Sigmoid colon (tissue), 4 donors: ENCODE data around the gene KCNMB2.

Source experiments
- EP300 ChIP-seq, 4 donors: sonication (generic); formaldehyde crosslinking; IDR thresholded peaks; one replicate each; pipeline ENCODE4 v1.6.1; 2017; ENCODE audit warnings: antibody characterized with exemption in 4 of 4
- TF ChIP-seq, protein P1 (sequence below), 4 experiments: fragments of 450-650 bp in 3 of 4; fragments of 200-600 bp in 1 of 4; IDR thresholded peaks; one replicate each; pipeline ENCODE4 v1.5.1; 2016 to 2019; ENCODE audit warnings: antibody characterized with exemption in 4 of 4, mild to moderate bottlenecking in 3 of 4, moderate library complexity in 2 of 4

DNA sequence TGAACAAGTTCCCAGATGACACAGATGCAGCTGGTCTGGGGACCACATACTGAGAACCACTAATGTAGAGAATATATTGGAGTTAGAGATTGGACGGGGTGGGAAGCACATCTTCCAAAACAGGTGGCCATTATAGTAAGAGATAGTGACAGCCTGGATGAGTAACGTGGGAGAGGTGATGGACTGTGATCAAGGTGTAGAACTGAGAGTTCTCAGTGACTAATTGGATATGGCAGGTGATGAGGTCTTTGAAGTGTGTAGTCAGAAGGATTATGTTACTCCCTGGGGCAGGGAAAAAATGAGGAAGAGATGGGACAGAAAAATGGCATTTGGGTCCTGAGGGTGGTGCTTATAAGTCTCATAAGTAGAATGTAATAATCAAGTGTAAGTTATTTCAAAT is 66.6 kb downstream of the KCNMB2 start:
- TF ChIP-seq, protein P1, sequence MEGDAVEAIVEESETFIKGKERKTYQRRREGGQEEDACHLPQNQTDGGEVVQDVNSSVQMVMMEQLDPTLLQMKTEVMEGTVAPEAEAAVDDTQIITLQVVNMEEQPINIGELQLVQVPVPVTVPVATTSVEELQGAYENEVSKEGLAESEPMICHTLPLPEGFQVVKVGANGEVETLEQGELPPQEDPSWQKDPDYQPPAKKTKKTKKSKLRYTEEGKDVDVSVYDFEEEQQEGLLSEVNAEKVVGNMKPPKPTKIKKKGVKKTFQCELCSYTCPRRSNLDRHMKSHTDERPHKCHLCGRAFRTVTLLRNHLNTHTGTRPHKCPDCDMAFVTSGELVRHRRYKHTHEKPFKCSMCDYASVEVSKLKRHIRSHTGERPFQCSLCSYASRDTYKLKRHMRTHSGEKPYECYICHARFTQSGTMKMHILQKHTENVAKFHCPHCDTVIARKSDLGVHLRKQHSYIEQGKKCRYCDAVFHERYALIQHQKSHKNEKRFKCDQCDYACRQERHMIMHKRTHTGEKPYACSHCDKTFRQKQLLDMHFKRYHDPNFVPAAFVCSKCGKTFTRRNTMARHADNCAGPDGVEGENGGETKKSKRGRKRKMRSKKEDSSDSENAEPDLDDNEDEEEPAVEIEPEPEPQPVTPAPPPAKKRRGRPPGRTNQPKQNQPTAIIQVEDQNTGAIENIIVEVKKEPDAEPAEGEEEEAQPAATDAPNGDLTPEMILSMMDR (IDR thresholded peaks at IDR 0.05): no peak
- no peak for TF ChIP-seq EP300 (IDR thresholded peaks at IDR 0.05)
